GM12892 (cell line): ENCODE measurements around the gene PDZD7.

ENCODE experiments used
- POLR2A ChIP-seq: IDR thresholded peaks from 2 replicates; pipeline ENCODE4 v1.6.1; 2011; ENCODE audit warnings: low read depth, low read length, control low read depth
- POLR2AphosphoS5 ChIP-seq: IDR thresholded peaks from 2 replicates; pipeline ENCODE4 v1.6.1; 2011; ENCODE audit warnings: low read depth, low read length, control low read depth

- TF ChIP-seq POLR2A, result no peak
- TF ChIP-seq POLR2AphosphoS5, result no peak
Observed at GRCh38 chr10:101031796-101032636, 1.1 kb upstream of the PDZD7 start.
